Measurements from ENCODE around the gene WASHC4.

- TF ChIP-seq CTCF (IDR thresholded peaks at IDR 0.05) (no peak), POLR2A (IDR thresholded peaks at IDR 0.05) (no peak)
Measured at GRCh38 chr12:105214148-105214547, 106.6 kb downstream of the WASHC4 start.
